H9 (cell line): Measurements from ENCODE around the gene RSPRY1. TPM values are rescaled to one million over a fixed set of nuclear protein-coding genes. Genes with fewer than 3 reads are reported as not detected.

ENCODE experiments used
- DNase-seq: peaks from one replicate; pipeline ENCODE4 v3.0.0-alpha.2; 2017
- H2AFZ ChIP-seq: one replicate; pipeline ENCODE4 v1.6.1; 2013; ENCODE audit warnings: mild to moderate bottlenecking, low read length, control low read depth, moderate library complexity
- H2AK5ac ChIP-seq: 2 replicates; pipeline ENCODE4 v1.6.1; 2013; ENCODE audit warnings: low read length, control low read depth, mixed read lengths; ENCODE audit not compliant: insufficient read length
- H2BK120ac ChIP-seq: one replicate; pipeline ENCODE4 v1.6.1; 2013; ENCODE audit warnings: low read depth, mild to moderate bottlenecking, low read length, control low read depth, inconsistent platforms; ENCODE audit not compliant: poor library complexity, severe bottlenecking
- H2BK12ac ChIP-seq: 2 replicates; pipeline ENCODE4 v1.6.1; 2013; ENCODE audit warnings: low read length, control low read depth, mixed read lengths, low read depth; ENCODE audit not compliant: insufficient read length
- H2BK15ac ChIP-seq: 2 replicates; pipeline ENCODE4 v1.6.1; 2013; ENCODE audit warnings: low read depth, low read length, control low read depth
- H2BK20ac ChIP-seq: one replicate; pipeline ENCODE4 v1.6.1; 2013; ENCODE audit warnings: low read depth, mild to moderate bottlenecking, low read length, control low read depth, inconsistent platforms; ENCODE audit not compliant: poor library complexity, severe bottlenecking
- H2BK5ac ChIP-seq: 2 replicates; pipeline ENCODE4 v1.6.1; 2013; ENCODE audit warnings: low read length, control low read depth, mixed read lengths; ENCODE audit not compliant: insufficient read length
- H3K14ac ChIP-seq: 2 replicates; pipeline ENCODE4 v1.6.1; 2013; ENCODE audit warnings: low read length, control low read depth; ENCODE audit not compliant: insufficient read depth
- H3K18ac ChIP-seq: 2 replicates; pipeline ENCODE4 v1.6.1; 2013; ENCODE audit warnings: low read depth, mild to moderate bottlenecking, mixed read lengths, low read length, control low read depth; ENCODE audit not compliant: insufficient read length
- H3K23ac ChIP-seq: 2 replicates; pipeline ENCODE4 v1.6.1; 2013; ENCODE audit warnings: low read length, control low read depth, mixed read lengths, low read depth; ENCODE audit not compliant: insufficient read length
- H3K23me2 ChIP-seq: 2 replicates; pipeline ENCODE4 v1.6.1; 2013; ENCODE audit warnings: low read depth, mild to moderate bottlenecking, mixed read lengths, low read length, control low read depth; ENCODE audit not compliant: insufficient read length, poor library complexity, severe bottlenecking
- H3K27ac ChIP-seq: 2 replicates; pipeline ENCODE4 v1.5.1; 2013; ENCODE audit warnings: low read length, control low read depth, mixed read lengths, low read depth; ENCODE audit not compliant: insufficient read length
- H3K27me3 ChIP-seq: 2 replicates; pipeline ENCODE4 v1.6.1; 2013; ENCODE audit warnings: low read length, control low read depth, inconsistent platforms; ENCODE audit not compliant: insufficient read depth
- H3K4ac ChIP-seq: 2 replicates; pipeline ENCODE4 v1.6.1; 2013; ENCODE audit warnings: low read depth, mild to moderate bottlenecking, control low read depth, inconsistent platforms, low read length, moderate library complexity
- H3K4me1 ChIP-seq: 2 replicates; pipeline ENCODE4 v1.6.1; 2013; ENCODE audit warnings: low read length, control low read depth, inconsistent platforms; ENCODE audit not compliant: insufficient read depth
- H3K4me2 ChIP-seq: 2 replicates; pipeline ENCODE4 v1.6.1; 2013; ENCODE audit warnings: low read length, control low read depth, mixed read lengths; ENCODE audit not compliant: insufficient read length, insufficient read depth
- H3K56ac ChIP-seq: 2 replicates; pipeline ENCODE4 v1.6.1; 2013; ENCODE audit warnings: low read depth, mild to moderate bottlenecking, mixed read lengths, low read length, control low read depth; ENCODE audit not compliant: insufficient read length
- H3K79me1 ChIP-seq: 2 replicates; pipeline ENCODE4 v1.6.1; 2013; ENCODE audit warnings: low read depth, mild to moderate bottlenecking, moderate library complexity, low read length, control low read depth, inconsistent platforms; ENCODE audit not compliant: insufficient read depth, poor library complexity, severe bottlenecking
- H3K79me2 ChIP-seq: 2 replicates; pipeline ENCODE4 v1.6.1; 2013; ENCODE audit warnings: low read length, control low read depth, inconsistent platforms; ENCODE audit not compliant: insufficient read depth
- H3K9ac ChIP-seq: 2 replicates; pipeline ENCODE4 v1.6.1; 2013; ENCODE audit warnings: low read length, control low read depth, mixed read lengths; ENCODE audit not compliant: insufficient read length; ENCODE audit errors: extremely low read depth
- H3K9me3 ChIP-seq: one replicate; pipeline ENCODE4 v1.6.1; 2013; ENCODE audit warnings: low read depth, low read length, inconsistent platforms; ENCODE audit not compliant: control insufficient read depth
- H3T11ph ChIP-seq: one replicate; pipeline ENCODE4 v1.6.1; 2013; ENCODE audit warnings: mild to moderate bottlenecking, low read length, control low read depth, inconsistent platforms
- H4K20me1 ChIP-seq: one replicate; pipeline ENCODE4 v1.6.1; 2013; ENCODE audit not compliant: control insufficient read depth, insufficient read length, insufficient read depth
- H4K5ac ChIP-seq: 2 replicates; pipeline ENCODE4 v1.6.1; 2013; ENCODE audit warnings: low read depth, mild to moderate bottlenecking, mixed read lengths, low read length, control low read depth; ENCODE audit not compliant: insufficient read length
- H4K8ac ChIP-seq: replicated peaks from 2 replicates; pipeline ENCODE4 v1.6.1; 2013; ENCODE audit warnings: low read length, control low read depth, mixed read lengths, low read depth; ENCODE audit not compliant: insufficient read length
- H4K91ac ChIP-seq: 2 replicates; pipeline ENCODE4 v1.6.1; 2013; ENCODE audit warnings: low read depth, mild to moderate bottlenecking, moderate library complexity, mixed read lengths, low read length, control low read depth; ENCODE audit not compliant: insufficient read length
- H3K27ac Mint-ChIP-seq, 3 experiments: 2 replicates in 2 of 3; 3 replicates in 1 of 3; pipeline ENCODE4 v1.8.0; 2020 to 2021; ENCODE audit warnings: mixed read lengths in 3 of 3, mild to moderate bottlenecking in 1 of 3, moderate library complexity in 1 of 3
- H3K27me3 Mint-ChIP-seq: 2 replicates; pipeline ENCODE4 v1.8.0; 2021; ENCODE audit warnings: low read depth, mild to moderate bottlenecking, moderate library complexity, mixed read lengths
- H3K36me3 Mint-ChIP-seq, 3 experiments: 2 replicates in 2 of 3; 3 replicates in 1 of 3; pipeline ENCODE4 v1.8.0; 2020 to 2021; ENCODE audit warnings: low read depth in 3 of 3, mixed read lengths in 3 of 3; ENCODE audit not compliant: insufficient read depth in 1 of 3
- H3K4me1 Mint-ChIP-seq, 2 experiments: 2 replicates each; pipeline ENCODE4 v1.8.0; 2020; ENCODE audit warnings: mixed read lengths in 2 of 2
- H3K4me3 Mint-ChIP-seq, 2 experiments: 2 replicates in 1 of 2; 3 replicates in 1 of 2; pipeline ENCODE4 v1.8.0; 2020 to 2021; ENCODE audit warnings: mild to moderate bottlenecking in 2 of 2, mixed read lengths in 2 of 2, moderate library complexity in 1 of 2
- H3K9me3 Mint-ChIP-seq, 2 experiments: 2 replicates in 1 of 2; 3 replicates in 1 of 2; pipeline ENCODE4 v1.8.0; 2020; ENCODE audit warnings: mild to moderate bottlenecking in 2 of 2, mixed read lengths in 2 of 2, moderate library complexity in 1 of 2
- WGBS: extraction: QIAGEN DNeasy Blood & Tissue Kit; methylation state at CpG from one replicate; pipeline ENCODE4 v1.1.7; 2013; ENCODE audit warnings: missing lambda C conversion rate, low lambda C conversion rate, mixed read lengths; ENCODE audit not compliant: insufficient read length; ENCODE audit errors: extremely low coverage; 5-methylcytosine and 5-hydroxymethylcytosine counted together
- total RNA-seq: library from RNA; stranded (reverse); gene quantifications from 2 replicates; pipeline ENCODE4 v1.2.1, GENCODE V29; 2021
- TF ChIP-seq, protein P1 (sequence below): fragments of 200-600 bp; sonication (generic); conservative IDR thresholded peaks from 3 replicates; pipeline ENCODE4 v1.8.0; 2021; ENCODE audit warnings: antibody characterized with exemption, mild to moderate bottlenecking

RSPRY1 gene
- total RNA-seq, 1 experiment from 2014 or later = 36.1 TPM

DNA sequence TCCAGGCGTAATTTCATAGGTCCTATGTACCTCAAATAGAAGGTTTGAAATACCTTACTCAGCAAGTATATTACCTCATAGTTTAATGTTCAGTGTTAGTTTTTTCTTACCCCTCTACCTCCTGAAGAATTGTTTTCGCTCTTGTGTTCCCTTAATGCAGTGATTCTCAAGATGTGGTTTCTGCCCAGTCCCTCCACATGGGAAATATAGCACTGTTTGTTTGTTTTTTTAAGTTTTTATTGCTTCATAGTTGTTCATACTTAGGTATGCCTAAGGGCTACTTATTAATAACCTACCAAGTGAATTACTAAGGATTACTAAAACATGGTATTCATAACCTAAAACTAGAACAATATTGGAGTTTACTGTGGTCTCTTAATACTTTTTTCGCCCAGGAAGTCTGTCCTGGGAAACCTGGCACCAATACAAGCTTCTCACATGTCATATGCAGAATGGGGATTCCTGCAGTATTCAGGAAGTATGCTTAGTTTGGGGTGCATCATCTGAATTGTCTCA, 5.0 kb downstream of the RSPRY1 start:
- H2BK15ac ChIP-seq = no peak overlapping the region
- peaks cover 0 to 3% (median 0%) of the 10 kb centered on the region in 3 experiments; a peak in 2 of 7 replicates for H3K36me3 Mint-ChIP-seq
- no peak overlapping the region for H3K27ac Mint-ChIP-seq
- no peaks in the 10 kb centered on the region for H3K27me3 Mint-ChIP-seq
- no peaks in the 10 kb centered on the region for H3K9me3 Mint-ChIP-seq
- no peak overlapping the region for H2BK5ac ChIP-seq
- TF ChIP-seq, protein P1, sequence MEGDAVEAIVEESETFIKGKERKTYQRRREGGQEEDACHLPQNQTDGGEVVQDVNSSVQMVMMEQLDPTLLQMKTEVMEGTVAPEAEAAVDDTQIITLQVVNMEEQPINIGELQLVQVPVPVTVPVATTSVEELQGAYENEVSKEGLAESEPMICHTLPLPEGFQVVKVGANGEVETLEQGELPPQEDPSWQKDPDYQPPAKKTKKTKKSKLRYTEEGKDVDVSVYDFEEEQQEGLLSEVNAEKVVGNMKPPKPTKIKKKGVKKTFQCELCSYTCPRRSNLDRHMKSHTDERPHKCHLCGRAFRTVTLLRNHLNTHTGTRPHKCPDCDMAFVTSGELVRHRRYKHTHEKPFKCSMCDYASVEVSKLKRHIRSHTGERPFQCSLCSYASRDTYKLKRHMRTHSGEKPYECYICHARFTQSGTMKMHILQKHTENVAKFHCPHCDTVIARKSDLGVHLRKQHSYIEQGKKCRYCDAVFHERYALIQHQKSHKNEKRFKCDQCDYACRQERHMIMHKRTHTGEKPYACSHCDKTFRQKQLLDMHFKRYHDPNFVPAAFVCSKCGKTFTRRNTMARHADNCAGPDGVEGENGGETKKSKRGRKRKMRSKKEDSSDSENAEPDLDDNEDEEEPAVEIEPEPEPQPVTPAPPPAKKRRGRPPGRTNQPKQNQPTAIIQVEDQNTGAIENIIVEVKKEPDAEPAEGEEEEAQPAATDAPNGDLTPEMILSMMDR = no peak
- H3K4me3 Mint-ChIP-seq = no peak overlapping the region
- H3K27ac ChIP-seq = no peak overlapping the region
- H3K4ac ChIP-seq = no peak overlapping the region
- no peak overlapping the region for H3K14ac ChIP-seq
- no CpG with 5 or more reads among the region's 3 CpGs for WGBS
- no peak overlapping the region for H2BK120ac ChIP-seq
- H3K4me1 ChIP-seq = no peaks in the 10 kb centered on the region
- peaks cover 14% of the 10 kb centered on the region; the same call in 1 of the 2 replicates for H3K79me2 ChIP-seq
- no peak overlapping the region for H3K4me2 ChIP-seq
- peaks cover 8% of the 10 kb centered on the region for H3K23me2 ChIP-seq
- H3K23ac ChIP-seq = no peak overlapping the region
- no peak overlapping the region for H3K56ac ChIP-seq
- H4K5ac ChIP-seq = no peak overlapping the region
- no peaks in the 10 kb centered on the region for H3K79me1 ChIP-seq
- no peak overlapping the region for H3K9ac ChIP-seq
- H2AFZ ChIP-seq = no peak overlapping the region
- H3K9me3 ChIP-seq = no peaks in the 10 kb centered on the region
- no peak for DNase-seq
- no peak overlapping the region for H3T11ph ChIP-seq
- no peak overlapping the region for H4K8ac ChIP-seq
- H2BK12ac ChIP-seq = no peak overlapping the region
- no peaks in the 10 kb centered on the region for H4K20me1 ChIP-seq
- peaks cover 15 to 17% of the 10 kb centered on the region in 2 experiments for H3K4me1 Mint-ChIP-seq
- no peak overlapping the region for H4K91ac ChIP-seq
- H3K18ac ChIP-seq = no peak overlapping the region
- H2AK5ac ChIP-seq = no peak overlapping the region
- no peak overlapping the region for H2BK20ac ChIP-seq
- H3K27me3 ChIP-seq = no peaks in the 10 kb centered on the region
